Endothelial cell of umbilical vein (primary cell): ENCODE results near the gene SCNN1B. TPM values are rescaled to one million over a fixed set of nuclear protein-coding genes. Genes with fewer than 3 reads are reported as not detected.

Experiments
- BruUV-seq: library from RNA; stranded (reverse); fragments of 400-500 nt; replicated peaks from 2 replicates; lab custom pipeline; 2021; lab: Mats Ljungman, UMichigan
- CTCF ChIA-PET: fragments of 300-600, 350-600 bp; sonication (Branson Sonifier 250); formaldehyde crosslinking; loops from one replicate; lab custom pipeline; 2021; ENCODE audit warnings: antibody characterized with exemption, inconsistent platforms; lab: Charles Lee
- POLR2A ChIA-PET: fragments of 300-600, 350-600 bp; sonication (Branson Sonifier 250); formaldehyde crosslinking; loops from one replicate; lab custom pipeline; 2021; ENCODE audit warnings: antibody characterized with exemption, inconsistent platforms; lab: Charles Lee
- DNase-seq: peaks from one replicate; pipeline ENCODE4 v3.0.0-alpha.2; 2011; ENCODE audit warnings: low read depth, low spot score
- FAIRE-seq: peaks from 2 replicates; lab custom pipeline; 2011; peaks lifted over from hg19 to GRCh38; lab: Jason Lieb, UNC
- H2AFZ ChIP-seq: 2 replicates; pipeline ENCODE4 v1.6.0; 2012; ENCODE audit warnings: low read depth, low read length, control low read depth, inconsistent platforms
- H3K27ac ChIP-seq: 2 replicates; pipeline ENCODE4 v1.5.1; 2011; ENCODE audit warnings: low read depth, mild to moderate bottlenecking, control low read depth, low read length, moderate library complexity; ENCODE audit not compliant: insufficient read depth
- H3K27me3 ChIP-seq, 2 experiments: 2 replicates each; pipeline versions ENCODE4 v1.6.0 to v1.6.1; 2011; ENCODE audit warnings: low read length in 2 of 2, mixed read lengths in 1 of 2; ENCODE audit not compliant: control insufficient read depth in 2 of 2, insufficient read depth in 2 of 2
- H3K36me3 ChIP-seq, 2 experiments: 2 replicates in 1 of 2; 3 replicates in 1 of 2; pipeline ENCODE4 v1.5.1; 2011; ENCODE audit warnings: low read length in 2 of 2, mild to moderate bottlenecking in 1 of 2, moderate library complexity in 1 of 2; ENCODE audit not compliant: control insufficient read depth in 2 of 2, insufficient read depth in 2 of 2; ENCODE audit errors: extremely low read depth in 1 of 2
- H3K4me1 ChIP-seq: 3 replicates; pipeline ENCODE4 v1.5.1; 2011; ENCODE audit warnings: mild to moderate bottlenecking, low read length; ENCODE audit not compliant: control insufficient read depth, insufficient read depth; ENCODE audit errors: extremely low read depth
- H3K4me2 ChIP-seq: 2 replicates; pipeline ENCODE4 v1.6.1; 2011; ENCODE audit warnings: low read length, control low read depth, mixed read lengths; ENCODE audit not compliant: insufficient read depth
- H3K4me3 ChIP-seq, 3 experiments: fragments of 200-600 bp in 1 of 3; sonication (generic), shearing (Covaris generic) in 1 of 3; replicated peaks in 1 of 3; 2 replicates each; pipeline ENCODE4 v1.5.1; 2011 to 2016; ENCODE audit warnings: control low read depth in 3 of 3, low read length in 3 of 3, mild to moderate bottlenecking in 2 of 3, inconsistent platforms in 1 of 3, low read depth in 1 of 3, moderate library complexity in 1 of 3; ENCODE audit not compliant: insufficient read depth in 1 of 3
- H3K79me2 ChIP-seq: 2 replicates; pipeline ENCODE4 v1.6.0; 2012; ENCODE audit warnings: low read length, inconsistent platforms; ENCODE audit not compliant: control insufficient read depth, insufficient read depth
- H3K9ac ChIP-seq: replicated peaks from 2 replicates; pipeline ENCODE3; 2011; ENCODE audit warnings: low read length, control low read depth; ENCODE audit not compliant: insufficient read depth; ENCODE audit errors: extremely low read depth
- H3K9me1 ChIP-seq: replicated peaks from 3 replicates; pipeline ENCODE4 v1.6.0; 2011; ENCODE audit warnings: mild to moderate bottlenecking, low read length; ENCODE audit not compliant: control insufficient read depth, insufficient read depth; ENCODE audit errors: extremely low read depth
- H3K9me3 ChIP-seq: replicated peaks from 2 replicates; pipeline ENCODE4 v1.5.1; 2012; ENCODE audit warnings: low read length, inconsistent platforms; ENCODE audit not compliant: control insufficient read depth, insufficient read depth
- H4K20me1 ChIP-seq: replicated peaks from 2 replicates; pipeline ENCODE3; 2011; ENCODE audit warnings: mild to moderate bottlenecking, low read length; ENCODE audit not compliant: control insufficient read depth, insufficient read depth; ENCODE audit errors: extremely low read depth
- CTCF ChIP-seq, 2 donors: IDR thresholded peaks; 1 replicate in 1 of 2; 2 replicates in 1 of 2; pipeline ENCODE4 v1.5.1; 2011; ENCODE audit warnings: low read length in 2 of 2, mild to moderate bottlenecking in 2 of 2, moderate library complexity in 2 of 2, control low read depth in 1 of 2, inconsistent platforms in 1 of 2, low read depth in 1 of 2; ENCODE audit not compliant: insufficient read depth in 1 of 2; ENCODE audit errors: extremely low read depth in 1 of 2
- FOS ChIP-seq: IDR thresholded peaks from 2 replicates; pipeline ENCODE4 v1.6.1; 2011; ENCODE audit warnings: mild to moderate bottlenecking, low read length, moderate library complexity, borderline replicate concordance; ENCODE audit not compliant: insufficient read depth
- GATA2 ChIP-seq: IDR thresholded peaks from 2 replicates; pipeline ENCODE4 v1.7.0; 2011; ENCODE audit warnings: low read depth, mild to moderate bottlenecking, moderate library complexity, mixed read lengths, low read length; ENCODE audit not compliant: insufficient read length, insufficient read depth
- JUN ChIP-seq: IDR thresholded peaks from 2 replicates; pipeline ENCODE4 v1.6.1; 2011; ENCODE audit warnings: borderline replicate concordance, low read depth; ENCODE audit not compliant: insufficient read length, insufficient read depth
- MAX ChIP-seq: IDR thresholded peaks from 2 replicates; pipeline ENCODE4 v1.6.1; 2011; ENCODE audit not compliant: insufficient read depth, insufficient read length
- MYC ChIP-seq: IDR thresholded peaks from one replicate; pipeline ENCODE4 v1.6.1; 2011; ENCODE audit warnings: mild to moderate bottlenecking, low read depth, low read length
- POLR2A ChIP-seq: IDR thresholded peaks from 2 replicates; pipeline ENCODE4 v1.6.1; 2012; ENCODE audit warnings: low read depth, mild to moderate bottlenecking, control low read depth, low read length
- POLR2AphosphoS5 ChIP-seq: IDR thresholded peaks from 2 replicates; pipeline ENCODE4 v1.6.1; 2012; ENCODE audit warnings: low read depth, mild to moderate bottlenecking, control low read depth, low read length, moderate library complexity; ENCODE audit not compliant: insufficient read depth
- dilution Hi-C: fragments of 300-500 bp; cut with MboI; formaldehyde crosslinking; loops from one replicate; pipeline ENCODE4 v1.15.0; 2019; ENCODE audit warnings: low sequenced_read_pairs; ENCODE audit not compliant: extremely low pct_ligation_motif_present
- intact Hi-C: fragments of 100-400 bp; cut with micrococcal nuclease; formaldehyde crosslinking; loops from one replicate; pipeline ENCODE4 v1.10.0; 2022
- polyA plus RNA-seq, 4 experiments: library from polyadenylated mRNA; depleted of rRNA in 3 of 4; stranded (reverse) in 3 of 4; unstranded in 1 of 4; fragments of >200 nt; gene quantifications; 2 replicates each; pipeline versions ENCODE4 v1.2.1 to v1.2.3, GENCODE V29; 2011 to 2012; ENCODE audit warnings: missing spikeins in 1 of 4
- total RNA-seq: library from RNA; stranded (reverse); gene quantifications from 2 replicates; pipeline ENCODE4 v1.2.3, GENCODE V29; 2021

The SCNN1B gene
- total and polyA plus RNA-seq, 2 donors (not counting 3 experiments of a cell fraction or from before 2014, with no cell fraction given) = not detected

DNA sequence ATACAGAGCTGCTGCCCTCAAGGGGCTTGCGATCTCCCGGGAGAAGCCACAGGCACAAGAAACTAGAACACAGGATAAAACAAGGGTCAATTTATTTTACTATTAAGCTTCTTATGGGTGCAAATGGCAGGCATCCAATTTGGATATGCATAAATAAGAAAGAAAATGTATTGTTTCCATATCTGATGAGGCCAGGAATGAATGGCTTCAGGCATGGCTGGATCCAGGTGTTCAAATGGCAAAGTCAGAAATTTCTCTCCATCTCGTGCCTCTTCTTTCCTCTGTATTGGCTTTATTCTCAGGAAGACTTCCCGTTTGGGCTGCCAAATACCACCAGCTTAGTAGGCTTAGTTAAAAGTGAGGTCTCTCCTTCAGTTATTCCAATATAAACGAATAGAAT lies 43.1 kb downstream of the SCNN1B start:
- Histone ChIP-seq H3K4me2 (no peak overlapping the region), H3K9me3 (no peaks in the 10 kb centered on the region), H3K4me1 (no peaks in the 10 kb centered on the region), H3K79me2 (no peaks in the 10 kb centered on the region), H2AFZ (no peak overlapping the region), H3K27ac (no peak overlapping the region), H3K9ac (no peak overlapping the region), H3K9me1 (no peaks in the 10 kb centered on the region), H3K4me3 (no peak overlapping the region), H3K36me3 (no peaks in the 10 kb centered on the region), H4K20me1 (no peaks in the 10 kb centered on the region), H3K27me3 (no peaks in the 10 kb centered on the region)
- intact Hi-C loops (no loop called here), dilution Hi-C loops (no loop called here)
- no TSS peak for BruUV-seq
- ChIA-PET CTCF (interaction anchor here (1.0 kb wide), 1 partner anchor 8 kb away, joined by 3 read pairs; no protein-coding TSS in a partner anchor), POLR2A (no interaction called here)
- TF ChIP-seq JUN (no peak), CTCF (IDR thresholded peaks at IDR 0.05; ENCODE audit: extremely low read depth in 1 of 2, insufficient read depth in 1 of 2, low read depth in 1 of 2, low read length in 2 of 2) (no peak), MAX (no peak), POLR2A (no peak), FOS (no peak), MYC (no peak), POLR2AphosphoS5 (no peak), GATA2 (no peak)
- FAIRE-seq (no peak), DNase-seq (no peak)
